OCI-LY3 (cell line): ENCODE data around the gene CNTNAP2.

Experiments
- EZH2phosphoT487 ChIP-seq: fragments of 200-600 bp; shearing (Covaris generic); IDR thresholded peaks from 2 replicates; pipeline ENCODE4 v1.6.1; 2018; ENCODE audit warnings: antibody characterized with exemption, mixed run types, low read depth
- TF ChIP-seq, protein P1 (sequence below): fragments of 200-600, 300-600 bp; sonication (generic); IDR thresholded peaks from 2 replicates; pipeline ENCODE4 v1.5.1; 2014; ENCODE audit warnings: antibody characterized with exemption, low read length, low read depth

- TF ChIP-seq, protein P1, sequence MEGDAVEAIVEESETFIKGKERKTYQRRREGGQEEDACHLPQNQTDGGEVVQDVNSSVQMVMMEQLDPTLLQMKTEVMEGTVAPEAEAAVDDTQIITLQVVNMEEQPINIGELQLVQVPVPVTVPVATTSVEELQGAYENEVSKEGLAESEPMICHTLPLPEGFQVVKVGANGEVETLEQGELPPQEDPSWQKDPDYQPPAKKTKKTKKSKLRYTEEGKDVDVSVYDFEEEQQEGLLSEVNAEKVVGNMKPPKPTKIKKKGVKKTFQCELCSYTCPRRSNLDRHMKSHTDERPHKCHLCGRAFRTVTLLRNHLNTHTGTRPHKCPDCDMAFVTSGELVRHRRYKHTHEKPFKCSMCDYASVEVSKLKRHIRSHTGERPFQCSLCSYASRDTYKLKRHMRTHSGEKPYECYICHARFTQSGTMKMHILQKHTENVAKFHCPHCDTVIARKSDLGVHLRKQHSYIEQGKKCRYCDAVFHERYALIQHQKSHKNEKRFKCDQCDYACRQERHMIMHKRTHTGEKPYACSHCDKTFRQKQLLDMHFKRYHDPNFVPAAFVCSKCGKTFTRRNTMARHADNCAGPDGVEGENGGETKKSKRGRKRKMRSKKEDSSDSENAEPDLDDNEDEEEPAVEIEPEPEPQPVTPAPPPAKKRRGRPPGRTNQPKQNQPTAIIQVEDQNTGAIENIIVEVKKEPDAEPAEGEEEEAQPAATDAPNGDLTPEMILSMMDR: no peak
- no peak for TF ChIP-seq EZH2phosphoT487
Observed at GRCh38 chr7:147861945-147862344, 1745.3 kb downstream of the CNTNAP2 start.
